GM19240 (cell line): ENCODE data around the gene PAFAH2.

Experiments
- DNase-seq: peaks from one replicate; pipeline ENCODE4 v3.0.0; 2011; ENCODE audit warnings: low spot score; ENCODE audit not compliant: insufficient read length

PAFAH2 gene

GRCh38 chr1:26031611-26032220 lies 33.9 kb upstream of the PAFAH2 start:
- no peak for DNase-seq

DNA sequence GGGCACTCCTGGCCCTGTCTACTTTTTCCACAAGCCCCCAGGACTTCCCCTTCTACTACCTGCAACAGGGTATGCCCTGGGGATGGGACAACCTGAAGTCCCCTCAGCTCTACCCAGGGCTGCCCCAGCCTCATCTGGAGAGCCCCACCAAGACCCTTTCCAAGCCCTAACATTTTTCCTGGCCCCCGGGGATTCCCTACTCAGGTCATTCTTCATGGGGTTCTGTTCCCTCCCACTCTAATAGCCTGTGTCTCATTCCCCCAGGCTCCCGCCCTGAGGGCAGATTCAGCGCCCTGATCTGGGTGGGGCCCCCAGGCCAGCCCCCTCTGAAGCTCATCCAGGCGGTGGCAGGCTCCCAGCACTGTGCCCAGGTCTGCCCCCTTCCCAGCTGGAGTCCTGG lies 33.3 kb upstream of the PAFAH2 start:
- no peak for DNase-seq

GRCh38 chr1:26029864-26030481 lies 32.1 kb upstream of the PAFAH2 start:
- DNase-seq: no peak

DNA sequence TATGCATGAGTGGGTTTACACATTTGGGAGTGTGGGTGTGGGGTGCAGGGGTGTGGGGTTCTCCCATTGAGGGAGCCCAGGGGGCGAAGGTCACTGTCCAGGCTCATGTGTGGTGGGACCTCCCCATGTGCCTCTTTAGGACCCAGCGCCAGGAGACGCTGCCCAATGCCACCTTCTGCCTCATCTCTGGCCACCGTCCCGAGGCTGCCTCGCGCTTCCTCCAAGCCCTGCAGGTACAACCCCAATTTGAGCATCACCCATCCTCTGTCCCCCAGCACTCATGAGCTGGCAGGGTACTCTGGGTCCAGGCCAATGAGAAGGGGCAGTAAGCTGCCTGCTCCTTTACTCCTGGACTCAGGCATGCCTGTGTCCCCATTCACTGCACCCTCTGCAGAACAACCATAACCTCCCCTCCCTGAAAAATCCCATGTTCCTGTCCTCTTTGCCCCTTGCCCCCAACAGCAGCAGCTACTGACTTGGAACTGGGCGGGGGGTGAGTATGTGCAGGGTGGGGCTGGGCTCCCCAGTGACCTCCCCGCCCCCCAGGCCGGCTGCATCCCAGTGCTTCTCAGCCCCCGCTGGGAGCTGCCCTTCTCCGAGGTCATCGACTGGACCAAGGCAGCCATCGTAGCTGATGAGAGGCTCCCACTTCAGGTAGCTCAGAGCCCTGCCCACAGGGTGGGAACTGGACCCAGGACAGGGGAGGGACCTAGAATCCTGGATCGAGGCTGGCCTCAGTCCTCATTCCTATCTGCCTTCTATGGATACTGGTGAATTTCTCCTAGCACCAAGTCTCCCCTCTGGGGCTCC lies 31.4 kb upstream of the PAFAH2 start:
- no peak for DNase-seq

- no peak for DNase-seq
Observed at GRCh38 chr1:26028490-26028980, 30.7 kb upstream of the PAFAH2 start.

GRCh38 chr1:26027716-26028489 lies 30.0 kb upstream of the PAFAH2 start:
- no peak for DNase-seq

GRCh38 chr1:26025517-26025916 lies 27.7 kb upstream of the PAFAH2 start:
- DNase-seq: no peak

DNA sequence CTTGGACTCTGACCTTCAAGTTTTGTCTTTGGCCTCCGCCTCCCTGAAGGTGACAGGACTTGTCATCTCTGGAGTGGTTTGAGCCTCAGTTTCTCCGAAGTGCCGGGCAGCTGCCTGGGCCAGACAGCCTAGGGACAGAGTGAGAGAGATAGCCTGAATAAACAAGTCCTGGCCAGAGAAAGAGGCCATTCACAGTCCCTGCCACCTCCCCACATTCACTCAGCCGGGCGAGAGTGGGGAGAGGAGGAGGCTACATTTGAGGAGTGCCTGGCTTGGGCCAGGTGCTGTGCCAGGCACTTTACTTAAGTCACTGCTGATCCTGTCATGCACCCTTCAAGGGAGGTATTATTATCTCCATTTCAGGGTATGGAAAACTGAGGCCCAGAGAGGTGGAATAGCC lies 27.2 kb upstream of the PAFAH2 start:
- no peak for DNase-seq

DNA sequence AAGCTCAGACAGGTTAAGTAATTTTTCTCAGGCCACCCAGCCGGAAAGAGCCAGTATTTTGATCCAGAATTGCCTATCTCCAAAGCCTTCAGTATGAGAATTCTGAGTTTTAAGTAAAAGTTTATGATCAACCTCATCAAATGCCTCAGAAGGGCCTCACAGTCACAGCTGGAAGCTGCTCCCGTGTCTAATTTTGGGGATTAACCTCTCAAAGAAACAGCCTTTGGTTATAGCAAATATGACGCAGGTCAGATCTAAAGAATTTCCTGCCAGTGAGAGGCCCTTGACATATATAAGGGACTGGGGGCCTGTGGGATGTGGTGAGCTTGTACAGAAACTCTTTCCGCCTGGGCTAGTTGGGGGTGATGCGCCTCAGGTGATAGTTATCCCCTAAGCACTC lies 26.0 kb upstream of the PAFAH2 start:
- no peak for DNase-seq

DNA sequence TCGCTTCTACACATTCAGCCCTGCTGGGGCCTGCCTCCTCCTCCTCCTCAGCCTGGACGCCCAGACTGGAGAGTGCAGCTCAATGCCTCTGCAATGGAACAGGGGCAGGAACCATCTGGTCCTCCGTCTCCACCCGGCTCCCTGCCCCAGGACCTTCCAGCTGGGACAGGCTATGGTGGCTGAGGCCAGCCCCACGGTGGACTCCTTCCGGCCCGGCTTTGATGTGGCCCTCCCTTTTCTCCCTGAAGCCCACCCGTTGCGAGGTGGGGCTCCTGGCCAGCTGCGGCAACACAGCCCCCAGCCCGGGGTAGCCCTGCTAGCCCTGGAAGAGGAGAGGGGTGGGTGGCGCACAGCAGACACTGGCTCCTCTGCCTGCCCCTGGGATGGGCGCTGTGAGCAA lies 25.1 kb upstream of the PAFAH2 start:
- no peak for DNase-seq

DNA sequence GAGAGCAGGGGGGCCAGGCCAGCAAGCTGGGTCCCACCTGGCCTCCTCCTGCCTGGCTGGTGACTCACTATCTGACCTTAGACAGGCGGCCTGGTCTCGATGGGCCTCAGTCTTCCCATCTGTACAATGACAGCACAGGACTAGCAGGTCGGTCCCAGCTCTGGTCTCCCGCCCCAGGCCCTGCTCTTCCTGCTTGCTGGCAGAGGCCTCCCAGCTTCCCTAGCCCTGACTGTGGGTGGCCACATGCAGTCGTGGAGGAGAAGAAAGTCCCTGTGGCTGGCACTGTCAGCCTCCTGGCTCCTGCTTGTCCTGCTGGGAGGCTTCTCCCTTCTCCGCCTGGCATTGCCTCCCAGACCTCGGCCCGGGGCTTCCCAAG lies 24.5 kb upstream of the PAFAH2 start:
- no peak for DNase-seq

DNA sequence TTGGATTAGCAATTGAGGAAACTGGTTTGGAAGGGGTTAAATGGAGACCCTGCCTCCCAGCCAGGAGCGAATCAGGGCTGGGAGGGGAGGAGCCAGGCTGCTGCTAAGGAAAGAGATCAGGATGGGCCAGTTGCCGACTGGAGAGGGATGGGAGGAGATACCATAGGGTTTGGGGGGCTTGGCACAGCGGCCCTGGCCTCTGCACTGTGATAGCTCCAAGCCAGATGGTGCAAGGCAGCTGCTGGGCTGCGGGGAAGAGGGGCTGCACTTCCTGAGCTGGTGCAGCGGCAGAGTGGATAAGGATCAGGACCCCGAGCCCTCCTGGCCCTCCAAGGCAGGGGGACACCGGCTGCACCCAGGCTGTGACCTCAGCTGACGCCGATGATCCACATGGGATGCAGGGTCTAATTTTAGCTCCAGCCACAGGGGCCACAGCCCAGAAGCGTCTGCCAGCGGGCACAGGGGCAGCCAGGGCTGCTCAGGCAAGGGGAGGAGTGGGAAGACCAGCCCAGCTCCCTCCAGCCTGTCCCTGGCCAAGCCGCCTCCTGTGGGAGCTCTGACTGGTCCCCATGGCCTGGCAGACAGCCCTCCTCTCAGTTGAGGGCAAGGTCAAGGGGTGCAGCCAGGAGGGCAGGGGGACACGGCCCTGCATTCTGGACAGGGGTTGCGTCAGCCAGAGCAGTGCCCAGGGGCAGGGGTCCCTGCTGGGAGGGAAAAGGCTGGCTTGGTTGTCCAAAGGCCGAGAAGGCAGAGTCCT lies 24.0 kb upstream of the PAFAH2 start, which contains the start of gene EXTL1:
Gene EXTL1, plus strand, starts transcription at position 129 of the 757 bp plus-strand sequence. CDS start 872 bp downstream, outside the sequence.
- no peak for DNase-seq

DNA sequence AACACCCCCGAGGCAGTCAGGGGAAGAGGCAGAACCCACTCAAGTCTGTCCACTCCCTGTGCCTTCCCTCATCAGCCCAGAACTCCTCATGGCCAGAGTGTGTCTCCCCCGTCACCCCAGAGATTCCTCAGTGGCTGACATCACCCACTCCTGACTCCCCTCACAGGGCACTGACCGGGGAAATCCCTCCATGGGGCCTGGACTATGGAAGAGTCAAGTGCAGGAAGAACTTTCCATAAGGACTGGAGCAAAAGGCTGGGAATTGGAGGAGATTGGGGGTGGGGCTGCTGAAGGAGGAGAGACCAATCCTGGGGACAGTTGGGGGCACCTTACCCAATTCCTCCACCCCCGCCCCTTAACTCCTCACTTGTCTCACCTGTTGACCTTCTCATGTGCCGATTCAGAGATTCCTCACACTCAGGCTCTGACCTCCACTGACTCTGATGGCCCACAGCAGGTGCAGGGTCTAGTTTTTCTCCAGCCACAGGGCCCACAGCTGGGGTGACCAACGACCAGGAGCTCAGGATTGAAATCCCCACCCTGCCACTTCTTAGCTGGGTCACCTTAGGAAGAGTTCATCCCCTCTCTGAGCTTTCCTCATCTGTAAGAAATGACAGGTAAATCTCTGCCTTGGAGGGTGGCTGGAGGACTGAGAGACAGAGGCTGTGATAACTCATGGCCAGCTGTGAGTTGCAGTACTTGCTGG lies 23.2 kb upstream of the PAFAH2 start:
- no peak for DNase-seq

GRCh38 chr1:26020330-26020768 lies 22.5 kb upstream of the PAFAH2 start:
- no peak for DNase-seq

DNA sequence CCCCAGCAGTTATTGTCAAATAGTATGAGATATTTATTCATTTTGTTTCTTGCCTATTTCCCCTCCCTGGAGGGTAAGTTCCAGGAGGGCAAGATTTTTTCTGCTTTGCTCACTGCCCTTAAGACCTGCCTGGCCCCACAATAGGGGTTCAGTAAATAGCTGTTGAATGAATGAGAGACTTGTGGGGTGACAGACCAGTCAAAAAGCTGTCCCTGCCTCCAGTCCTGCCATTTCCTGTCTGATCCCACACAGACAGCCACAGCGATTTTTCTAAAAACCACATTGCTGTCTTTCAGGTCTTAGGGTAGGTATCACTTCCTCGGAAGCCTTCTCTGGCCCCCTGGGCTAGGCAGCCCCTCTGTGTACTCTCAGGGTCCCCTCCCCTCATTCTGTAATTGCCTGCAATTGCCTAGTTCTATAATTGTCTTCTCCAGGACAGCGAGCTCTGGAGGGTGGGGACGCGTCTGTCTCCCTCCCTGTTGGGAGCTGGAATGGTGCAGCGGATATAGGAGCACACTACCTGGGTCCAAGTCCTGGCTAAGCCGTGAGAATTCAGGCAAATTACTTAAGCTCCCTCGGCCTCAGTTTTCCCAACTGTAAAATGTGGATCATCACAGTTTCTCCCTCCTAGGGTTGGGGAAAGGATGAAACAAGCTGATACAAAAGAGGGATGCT lies 21.9 kb upstream of the PAFAH2 start:
- no peak for DNase-seq

DNA sequence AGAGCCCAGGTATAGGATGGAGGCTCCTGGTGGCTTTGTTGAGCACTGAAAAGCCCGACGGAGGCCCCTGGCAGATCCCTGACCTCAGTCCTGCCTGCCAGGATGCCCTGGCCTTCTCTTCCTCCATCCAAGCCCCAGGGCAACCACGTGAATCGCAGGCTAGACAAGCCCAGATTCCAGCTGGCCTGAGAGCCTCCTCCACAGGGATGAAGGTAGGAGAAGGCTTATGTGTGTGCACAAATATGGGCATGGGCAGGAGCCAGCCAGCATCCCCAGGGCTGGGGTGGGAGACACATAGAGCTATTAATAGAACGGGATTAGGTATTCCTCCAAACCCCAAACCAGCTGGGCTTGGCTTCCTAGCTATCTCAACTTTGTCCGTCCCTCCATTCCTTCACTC lies 19.7 kb upstream of the PAFAH2 start:
- DNase-seq: no peak

DNA sequence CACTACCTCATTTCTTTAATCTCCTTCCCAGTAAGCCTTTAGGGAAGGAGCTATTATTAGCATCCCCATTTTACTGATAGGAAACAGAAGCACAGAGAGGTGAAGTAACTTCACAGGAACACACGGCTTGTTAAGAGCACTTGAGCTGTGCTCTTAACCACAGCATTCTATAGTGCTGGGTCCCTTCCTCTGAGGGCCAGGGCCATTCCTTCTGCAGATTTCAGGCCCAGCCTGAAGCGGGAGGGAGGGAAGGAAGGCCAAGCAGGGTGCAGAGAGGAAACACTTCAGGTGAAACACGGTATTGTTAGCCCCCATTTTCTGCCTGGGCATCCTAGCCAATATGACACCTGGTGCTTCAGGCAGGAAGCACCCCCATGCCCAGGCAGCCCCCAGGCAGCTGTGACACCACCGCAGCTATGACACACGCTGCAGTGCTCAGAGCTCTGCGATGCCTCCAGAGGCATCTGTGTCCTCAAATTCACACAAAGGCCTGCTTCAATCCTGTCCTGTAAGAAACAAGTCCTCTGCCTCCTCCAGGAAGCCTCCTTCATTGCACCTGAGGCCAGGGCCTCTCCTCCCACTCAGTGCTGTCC lies 19.2 kb upstream of the PAFAH2 start:
- DNase-seq: no peak

GRCh38 chr1:26016258-26016952 lies 18.5 kb upstream of the PAFAH2 start:
- DNase-seq: no peak

- DNase-seq: no peak
Observed at GRCh38 chr1:26015358-26015757, 17.5 kb upstream of the PAFAH2 start.
